Measurements from ENCODE around the gene HAUS1.
"Not testable (repeated sequence)": the region's sequence is repeated elsewhere in the genome, so short reads cannot be mapped to it uniquely, and the experiment has no call there.

Gene HAUS1

DNA sequence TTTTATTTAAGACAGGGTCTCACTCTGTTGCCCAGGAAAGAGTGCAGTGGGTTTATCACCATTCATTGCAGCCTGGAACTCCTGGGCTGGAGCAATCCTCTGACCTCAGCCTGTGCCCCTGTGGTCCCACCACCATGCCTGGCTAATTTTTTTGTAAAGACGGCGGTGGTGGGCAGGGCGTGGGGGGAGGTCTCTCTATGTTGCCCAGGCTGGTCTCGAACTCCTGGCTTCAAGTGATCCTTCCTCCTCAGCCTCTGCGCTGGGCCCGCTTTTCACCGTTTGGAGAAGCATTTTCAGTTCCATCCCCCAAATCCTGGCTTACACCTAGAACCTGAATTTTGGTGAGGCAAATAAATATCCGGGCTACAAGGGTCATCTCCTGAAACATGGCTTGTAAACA lies 4.7 kb upstream of the HAUS1 start:
- no peak overlapping the region for H3K4me3 ChIP-seq (replicated peaks; ENCODE audit: low read depth, low read length)
- DNase-seq (ENCODE audit: extremely low read depth, low read depth), result no peak
- TF ChIP-seq, protein P1, sequence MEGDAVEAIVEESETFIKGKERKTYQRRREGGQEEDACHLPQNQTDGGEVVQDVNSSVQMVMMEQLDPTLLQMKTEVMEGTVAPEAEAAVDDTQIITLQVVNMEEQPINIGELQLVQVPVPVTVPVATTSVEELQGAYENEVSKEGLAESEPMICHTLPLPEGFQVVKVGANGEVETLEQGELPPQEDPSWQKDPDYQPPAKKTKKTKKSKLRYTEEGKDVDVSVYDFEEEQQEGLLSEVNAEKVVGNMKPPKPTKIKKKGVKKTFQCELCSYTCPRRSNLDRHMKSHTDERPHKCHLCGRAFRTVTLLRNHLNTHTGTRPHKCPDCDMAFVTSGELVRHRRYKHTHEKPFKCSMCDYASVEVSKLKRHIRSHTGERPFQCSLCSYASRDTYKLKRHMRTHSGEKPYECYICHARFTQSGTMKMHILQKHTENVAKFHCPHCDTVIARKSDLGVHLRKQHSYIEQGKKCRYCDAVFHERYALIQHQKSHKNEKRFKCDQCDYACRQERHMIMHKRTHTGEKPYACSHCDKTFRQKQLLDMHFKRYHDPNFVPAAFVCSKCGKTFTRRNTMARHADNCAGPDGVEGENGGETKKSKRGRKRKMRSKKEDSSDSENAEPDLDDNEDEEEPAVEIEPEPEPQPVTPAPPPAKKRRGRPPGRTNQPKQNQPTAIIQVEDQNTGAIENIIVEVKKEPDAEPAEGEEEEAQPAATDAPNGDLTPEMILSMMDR (IDR thresholded peaks at IDR 0.05; ENCODE audit: low read depth, low read length, missing control alignments), result no peak

DNA sequence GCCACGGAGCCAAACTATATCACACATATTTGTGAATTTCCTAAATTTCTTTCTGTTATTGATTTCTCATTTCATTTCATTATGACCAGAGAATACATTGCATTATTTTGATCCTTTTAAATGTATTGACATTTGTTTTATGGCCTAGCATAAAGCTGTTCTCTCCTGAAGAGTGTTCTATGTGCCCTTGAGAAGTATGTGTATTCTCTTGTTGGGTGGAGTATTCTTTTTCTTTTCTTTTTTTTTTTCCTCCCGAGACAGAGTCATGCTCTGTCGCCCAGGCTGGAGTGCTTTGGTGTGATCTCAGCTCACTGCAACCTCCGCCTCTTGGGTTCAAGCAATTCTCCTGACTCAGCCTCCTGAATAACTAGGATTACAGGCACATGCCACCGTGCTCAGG lies 5.2 kb downstream of the HAUS1 start:
- no peak for DNase-seq (ENCODE audit: extremely low read depth, low read depth)
- no peak overlapping the region for H3K4me3 ChIP-seq (replicated peaks; ENCODE audit: low read depth, low read length)
- TF ChIP-seq, protein P1 (IDR thresholded peaks at IDR 0.05; ENCODE audit: low read depth, low read length, missing control alignments), result no peak

DNA sequence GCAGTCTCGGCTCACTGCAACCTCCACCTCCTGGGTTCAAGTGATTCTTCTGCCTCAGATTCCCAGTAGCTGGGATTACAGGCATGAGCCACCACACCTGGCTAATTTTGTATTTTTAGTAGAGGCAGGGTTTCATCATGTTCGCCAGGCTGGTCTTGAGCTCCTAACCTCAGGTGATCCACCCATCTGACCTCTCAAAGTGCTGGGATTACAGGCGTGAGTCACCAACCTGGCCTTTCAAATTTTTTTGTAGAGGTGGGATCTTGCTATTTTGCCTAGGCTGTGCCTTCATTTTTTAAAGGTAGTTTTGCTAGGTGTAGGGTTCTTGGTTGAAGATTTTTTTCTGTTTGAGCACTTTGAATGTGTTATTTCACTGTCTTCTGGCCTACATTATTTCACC lies 6.2 kb downstream of the HAUS1 start:
- DNase-seq (ENCODE audit: extremely low read depth, low read depth), result no peak

DNA sequence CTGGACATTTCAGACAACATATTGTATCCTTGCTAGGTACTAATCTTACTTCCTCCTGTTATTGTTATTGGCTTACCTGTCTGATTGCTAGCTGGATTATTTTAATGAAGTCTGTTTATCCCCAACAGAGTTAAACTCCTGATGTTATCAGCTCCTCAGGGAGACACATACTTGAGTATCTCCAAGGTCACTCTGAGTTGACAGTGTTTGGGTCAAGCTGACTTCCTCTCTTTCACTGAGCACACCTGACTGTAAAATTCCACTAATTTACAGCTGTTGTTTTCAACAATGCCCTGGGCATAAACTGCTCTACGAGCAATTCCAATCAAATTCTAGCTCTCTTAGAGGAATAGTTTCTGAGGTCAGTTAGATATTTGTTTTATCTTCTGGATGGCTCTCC lies 9.6 kb downstream of the HAUS1 start:
- TF ChIP-seq, protein P1 (IDR thresholded peaks at IDR 0.05; ENCODE audit: low read depth, low read length, missing control alignments), result no peak
- DNase-seq (ENCODE audit: extremely low read depth, low read depth), result no peak
- no peak overlapping the region for H3K4me3 ChIP-seq (replicated peaks; ENCODE audit: low read depth, low read length)

More for the DNA sequence above, 6.2 kb downstream of the HAUS1 start:
- no peak overlapping the region for H3K4me3 ChIP-seq (replicated peaks; ENCODE audit: low read depth, low read length)
- TF ChIP-seq, protein P1 (IDR thresholded peaks at IDR 0.05; ENCODE audit: low read depth, low read length, missing control alignments), result no peak

DNA sequence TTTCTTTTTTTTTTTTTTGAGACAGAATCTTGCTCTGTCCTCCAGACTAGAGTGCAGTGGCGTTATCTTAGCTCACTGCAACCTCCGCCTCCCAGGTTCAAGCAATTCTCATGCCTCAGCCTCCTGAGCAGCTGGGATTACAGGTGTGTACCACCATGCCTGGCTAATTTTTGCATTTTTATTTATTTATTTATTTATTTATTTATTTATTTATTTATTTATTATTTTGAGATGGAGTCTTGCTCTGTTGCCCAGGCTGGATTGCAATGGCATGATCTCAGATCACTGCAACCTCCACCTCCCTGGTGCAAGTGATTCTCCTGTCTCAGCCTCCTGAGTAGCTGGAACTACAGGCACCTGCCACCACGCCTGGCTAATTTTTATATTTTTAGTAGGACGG lies 22.4 kb downstream of the HAUS1 start:
- DNase-seq (ENCODE audit: extremely low read depth, low read depth); H3K4me3 ChIP-seq (replicated peaks; ENCODE audit: low read depth, low read length): not testable (repeated sequence)

DNA sequence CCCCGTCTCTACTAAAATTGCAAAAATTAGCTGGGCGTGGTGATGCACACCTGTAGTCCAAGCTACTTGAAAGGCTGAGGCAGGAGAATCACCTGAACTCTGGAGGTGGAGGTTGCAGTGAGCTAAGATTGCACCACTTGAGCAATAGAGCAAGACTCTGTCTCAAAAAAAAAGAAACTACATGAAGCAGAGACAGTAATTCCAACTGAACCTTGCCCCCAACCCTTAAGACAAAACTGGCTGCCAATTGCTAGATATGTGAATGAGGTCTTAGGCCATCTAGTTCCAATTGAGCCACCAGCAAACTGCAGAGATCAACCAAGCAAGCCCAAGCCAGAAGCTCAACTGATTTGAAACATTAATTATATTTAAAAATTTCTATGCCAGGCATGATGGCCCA lies 25.9 kb downstream of the HAUS1 start:
- TF ChIP-seq, protein P1 (IDR thresholded peaks at IDR 0.05; ENCODE audit: low read depth, low read length, missing control alignments), result no peak
- no peak for DNase-seq (ENCODE audit: extremely low read depth, low read depth)
- H3K4me3 ChIP-seq (replicated peaks; ENCODE audit: low read depth, low read length), result no peak overlapping the region

DNA sequence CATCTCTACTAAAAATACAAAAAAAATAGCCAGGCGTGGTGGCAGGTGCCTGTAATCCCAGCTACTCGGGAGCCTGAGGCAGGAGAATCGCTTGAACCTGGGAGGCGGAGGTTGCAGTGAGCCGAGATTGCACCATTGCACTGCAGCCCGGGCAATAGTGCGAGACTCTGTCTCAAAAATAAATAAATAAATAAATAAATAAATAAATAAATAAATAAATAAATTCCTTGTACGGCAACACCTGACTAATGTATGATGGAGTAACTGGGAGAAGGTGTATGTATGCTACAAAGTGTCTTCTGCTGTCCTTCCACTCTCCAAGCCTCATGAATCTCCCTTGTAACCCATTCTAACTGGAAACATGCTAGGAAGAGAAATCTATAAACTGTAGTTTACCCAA lies 26.4 kb downstream of the HAUS1 start:
- H3K4me3 ChIP-seq (replicated peaks; ENCODE audit: low read depth, low read length); DNase-seq (ENCODE audit: extremely low read depth, low read depth): not testable (repeated sequence)

DNA sequence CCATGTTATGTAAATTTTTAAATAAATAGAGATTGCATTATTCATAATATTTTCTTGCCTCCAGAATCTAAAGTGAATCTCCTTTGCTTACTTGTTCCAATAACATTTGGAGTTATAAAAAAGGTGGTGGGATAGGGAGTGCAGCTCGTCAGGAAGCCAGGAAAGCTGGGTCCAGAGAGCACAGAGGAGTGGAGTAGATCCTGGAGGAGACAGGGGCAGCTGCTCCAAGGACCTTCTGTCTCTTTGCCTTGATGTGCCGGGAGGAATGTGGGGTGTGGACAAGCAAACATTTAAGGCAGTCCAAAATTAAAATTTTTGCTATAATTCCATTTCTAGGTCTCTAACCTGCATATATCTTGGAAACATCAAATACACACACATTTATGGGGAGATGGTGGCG lies 29.3 kb downstream of the HAUS1 start:
- TF ChIP-seq, protein P1 (IDR thresholded peaks at IDR 0.05; ENCODE audit: low read depth, low read length, missing control alignments), result no peak
- H3K4me3 ChIP-seq (replicated peaks; ENCODE audit: low read depth, low read length), result no peak overlapping the region

More for the DNA sequence above, 29.3 kb downstream of the HAUS1 start:
- no peak for DNase-seq (ENCODE audit: extremely low read depth, low read depth)

All from HFF-Myc (cell line).